Right ventricle myocardium inferior (tissue), 1 donor: ENCODE data around the gene TBX21. TPM values are rescaled to one million over a fixed set of nuclear protein-coding genes. Genes with fewer than 3 reads are reported as not detected.

ENCODE experiments used
- ATAC-seq: fragments of 200-7000 bp; cut with Tn5 transposase; one replicate; pipeline ENCODE4 v1.9.1; 2020; ENCODE audit warnings: mild to moderate bottlenecking, moderate library complexity
- DNase-seq: peaks from one replicate; pipeline ENCODE4 v3.0.0; 2021; ENCODE audit errors: missing footprints
- intact Hi-C: fragments of 100-400 bp; cut with DNase I; formaldehyde crosslinking; loops from one replicate; pipeline ENCODE4 v1.11.0; 2022
- total RNA-seq: library from RNA; stranded (reverse); fragmentation: NEBNext Ultra II Directional; extraction: Animal tissue kit (Norgen Biotek cat#: 25700); gene quantifications from one replicate; pipeline ENCODE4 v1.2.1, GENCODE V29; 2021
- donor health status: DM: no; HTN: yes; CAD: no; lungs with severe emphysema.

TBX21 gene
- total RNA-seq, 1 donor from 2014 or later = 0.27 TPM

DNA sequence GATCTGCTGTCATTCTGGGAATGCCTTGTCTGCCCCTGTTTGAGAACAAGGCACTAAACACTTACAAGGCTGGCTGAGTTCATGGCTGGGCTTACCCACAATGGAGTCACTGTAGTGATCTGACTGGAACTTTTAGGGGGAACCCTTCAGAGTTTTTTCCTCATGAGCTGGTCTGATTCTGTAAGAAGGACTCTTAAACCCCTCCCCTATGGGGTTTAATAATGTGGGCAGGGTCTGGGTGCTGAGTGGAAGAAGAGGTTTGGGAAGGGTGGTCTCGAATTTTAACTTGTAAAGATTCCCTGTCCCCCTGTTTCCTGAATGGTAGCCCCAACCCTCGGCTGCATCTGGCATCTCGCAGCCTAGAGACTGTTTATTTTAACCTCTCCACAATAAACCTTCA lies 58.0 kb downstream of the TBX21 start:
- no peak for ATAC-seq
- peak; percentile 13 for DNase-seq
- intact Hi-C loops = no loop called here

DNA sequence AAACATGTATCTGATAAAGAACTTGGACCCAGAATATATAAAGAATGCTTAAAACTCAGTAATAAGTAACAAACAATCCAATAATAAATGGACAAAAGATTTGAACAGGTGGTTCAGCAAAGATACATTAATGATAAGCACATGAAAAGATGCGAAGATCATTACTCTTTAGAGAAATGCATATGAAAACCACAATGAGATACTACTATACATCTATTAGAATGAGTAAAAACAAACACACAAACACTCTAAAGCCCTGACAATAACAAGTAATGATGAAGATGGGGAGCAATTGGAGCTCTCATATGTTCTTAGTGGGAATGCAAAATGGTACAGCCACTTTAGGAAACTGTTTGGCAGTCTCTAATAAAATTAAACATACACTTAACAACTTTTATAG lies 59.4 kb downstream of the TBX21 start:
- ATAC-seq (no peak), DNase-seq (no peak)
- intact Hi-C loops = no loop called here

DNA sequence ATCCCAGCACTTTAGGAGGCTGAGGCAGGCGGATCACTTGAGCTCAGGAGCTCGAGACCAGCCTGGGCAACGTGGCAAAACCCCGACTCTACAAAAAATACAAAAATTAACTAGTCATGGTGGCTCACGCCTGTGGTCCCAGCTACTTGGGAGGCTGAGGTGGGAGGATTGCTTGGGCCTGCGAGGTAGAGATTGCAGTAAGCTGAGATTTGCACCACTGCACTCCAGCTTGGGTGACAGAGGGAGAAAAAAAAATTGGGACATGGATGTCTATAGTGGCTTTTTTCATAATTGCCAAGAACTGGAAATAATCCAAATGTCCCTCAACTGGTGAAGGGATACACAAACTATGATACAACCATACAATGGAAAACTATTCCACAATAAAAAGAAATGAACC lies 59.9 kb downstream of the TBX21 start:
- ATAC-seq (no peak), DNase-seq (no peak)
- intact Hi-C loops = no loop called here

Other genes with a start within 250 kb of the TBX21 start
- 83.9 TPM for gene NPEPPS, start 202.1 kb upstream of the TBX21 start, total RNA-seq
- 166 TPM for gene KPNB1, start 83.3 kb upstream of the TBX21 start, total RNA-seq
- gene TBKBP1, start 39.1 kb upstream of the TBX21 start, total RNA-seq = 14.2 TPM
- 5.4 TPM for gene OSBPL7, start 88.6 kb downstream of the TBX21 start, total RNA-seq
- 54.9 TPM for gene MRPL10, start 98.3 kb downstream of the TBX21 start, total RNA-seq
- gene LRRC46, start 98.4 kb downstream of the TBX21 start, total RNA-seq = 0.30 TPM
- 27.0 TPM for gene SCRN2, start 108.0 kb downstream of the TBX21 start, total RNA-seq
- gene SP6, start 117.9 kb downstream of the TBX21 start, total RNA-seq = 0.19 TPM
- gene SP2, start 163.0 kb downstream of the TBX21 start, total RNA-seq = 11.7 TPM
- gene PNPO, start 208.3 kb downstream of the TBX21 start, total RNA-seq = 27.8 TPM
- not detected for gene PRR15L, start 224.6 kb downstream of the TBX21 start, total RNA-seq
- gene CDK5RAP3, start 237.9 kb downstream of the TBX21 start, total RNA-seq = 50.0 TPM